ENCODE results near the gene CFAP90. TPM values are rescaled to one million over a fixed set of nuclear protein-coding genes. Genes with fewer than 3 reads are reported as not detected.
A peak's percentile ranks its signal among the peaks of the same experiment; 100 is the strongest.

CFAP90 gene
- total RNA-seq, 2 experiments from 2014 or later, result not detected

- Histone ChIP-seq H3K27me3 (ENCODE audit: control insufficient read depth in 1 of 2, insufficient read depth in 2 of 2, low read length in 2 of 2) (no peaks in the 10 kb centered on the region), H3K36me3 (ENCODE audit: insufficient read depth, low read length) (peaks cover 86% of the 10 kb centered on the region), H3K9me3 (ENCODE audit: control insufficient read depth in 1 of 2, insufficient read depth in 1 of 2, low read length in 2 of 2) (no peaks in the 10 kb centered on the region), H3K4me1 (ENCODE audit: insufficient read depth, low read length) (no peaks in the 10 kb centered on the region), H3K4me3 (ENCODE audit: low read length) (no peak overlapping the region), H3K27ac (ENCODE audit: low read depth in 1 of 2, low read length in 2 of 2) (no peak overlapping the region)
- TF ChIP-seq CTCF (IDR thresholded peaks at IDR 0.05), result no peak
- H3K9me3 Mint-ChIP-seq, result no peaks in the 10 kb centered on the region
- intact Hi-C loops (cut with DNase I, micrococcal nuclease), result no loop called here
- DNase-seq (no peak), ATAC-seq (ENCODE audit: poor library complexity) (no peak)
- no peak overlapping the region for H3K4me3 Mint-ChIP-seq
- H3K27me3 Mint-ChIP-seq, result no peaks in the 10 kb centered on the region
- H3K36me3 Mint-ChIP-seq (ENCODE audit: low read depth), result peaks cover 99% of the 10 kb centered on the region
- H3K4me1 Mint-ChIP-seq (ENCODE audit: low read depth), result peaks cover 28% of the 10 kb centered on the region
- ChIA-PET POLR2A (no interaction called here), CTCF (no interaction called here)
- H3K27ac Mint-ChIP-seq, result no peak overlapping the region
Measured at GRCh38 chr5:7884491-7885267, 33.7 kb upstream of the CFAP90 start.

- CTCF ChIA-PET, result no interaction called here
- Histone ChIP-seq H3K4me1 (ENCODE audit: insufficient read depth, low read length) (peaks cover 5% of the 10 kb centered on the region), H3K4me3 (ENCODE audit: low read length) (no peak overlapping the region), H3K36me3 (ENCODE audit: insufficient read depth, low read length) (peaks cover 88% of the 10 kb centered on the region), H3K9me3 (ENCODE audit: control insufficient read depth in 1 of 2, insufficient read depth in 1 of 2, low read length in 2 of 2) (no peaks in the 10 kb centered on the region), H3K27me3 (ENCODE audit: control insufficient read depth in 1 of 2, insufficient read depth in 2 of 2, low read length in 2 of 2) (no peaks in the 10 kb centered on the region), H3K27ac (ENCODE audit: low read depth in 1 of 2, low read length in 2 of 2) (no peak overlapping the region)
- DNase-seq, result no peak
- TF ChIP-seq CTCF (IDR thresholded peaks at IDR 0.05), result no peak
- no peaks in the 10 kb centered on the region for H3K27me3 Mint-ChIP-seq
- no peak for ATAC-seq (ENCODE audit: poor library complexity)
- peaks cover 40% of the 10 kb centered on the region for H3K4me1 Mint-ChIP-seq (ENCODE audit: low read depth)
- no peak overlapping the region for H3K4me3 Mint-ChIP-seq
- H3K27ac Mint-ChIP-seq, result peak overlapping the region; percentile 27
- POLR2A ChIA-PET, result no interaction called here
- intact Hi-C loops (cut with DNase I, micrococcal nuclease), result no loop called here
- H3K36me3 Mint-ChIP-seq (ENCODE audit: low read depth), result peaks cover 99% of the 10 kb centered on the region
- no peaks in the 10 kb centered on the region for H3K9me3 Mint-ChIP-seq
Measured at GRCh38 chr5:7882926-7883325, 32.0 kb upstream of the CFAP90 start.

GRCh38 chr5:7881816-7882215 lies 30.9 kb upstream of the CFAP90 start:
- H3K36me3 Mint-ChIP-seq (ENCODE audit: low read depth), result peaks cover 99% of the 10 kb centered on the region
- H3K36me3 ChIP-seq (ENCODE audit: insufficient read depth, low read length), result peaks cover 97% of the 10 kb centered on the region
- no peak overlapping the region for H3K4me3 Mint-ChIP-seq

More at GRCh38 chr5:7881816-7882215, 30.9 kb upstream of the CFAP90 start:
- no peaks in the 10 kb centered on the region for H3K27me3 ChIP-seq (ENCODE audit: control insufficient read depth in 1 of 2, insufficient read depth in 2 of 2, low read length in 2 of 2)
- no peak overlapping the region for H3K27ac Mint-ChIP-seq
- no peaks in the 10 kb centered on the region for H3K9me3 Mint-ChIP-seq
- H3K4me3 ChIP-seq (ENCODE audit: low read length), result no peak overlapping the region
- DNase-seq (no peak), ATAC-seq (ENCODE audit: poor library complexity) (no peak)
- H3K4me1 Mint-ChIP-seq (ENCODE audit: low read depth), result peaks cover 44% of the 10 kb centered on the region
- intact Hi-C loops (cut with DNase I, micrococcal nuclease), result no loop called here
- no peaks in the 10 kb centered on the region for H3K27me3 Mint-ChIP-seq
- no peak for TF ChIP-seq CTCF (IDR thresholded peaks at IDR 0.05)
- H3K9me3 ChIP-seq (ENCODE audit: control insufficient read depth in 1 of 2, insufficient read depth in 1 of 2, low read length in 2 of 2), result no peaks in the 10 kb centered on the region
- H3K4me1 ChIP-seq (ENCODE audit: insufficient read depth, low read length), result peaks cover 9% of the 10 kb centered on the region
- ChIA-PET POLR2A (no interaction called here), CTCF (no interaction called here)
- H3K27ac ChIP-seq (ENCODE audit: low read depth in 1 of 2, low read length in 2 of 2), result no peak overlapping the region
